ENCODE results near the gene AR. TPM values are rescaled to one million over a fixed set of nuclear protein-coding genes. Genes with fewer than 3 reads are reported as not detected.

Gene AR
- total and polyA plus RNA-seq, 2 of the 13 experiments (the other 11 are each of a cell fraction or from before 2014, with no cell fraction given): not detected

- Histone ChIP-seq H3K4me3 (replicated peaks in 1 of 3; ENCODE audit: insufficient read depth in 1 of 3, low read depth in 2 of 3, low read length in 3 of 3) (no peak overlapping the region), H2AFZ (ENCODE audit: low read length) (no peak overlapping the region), H3K27me3 (ENCODE audit: control insufficient read depth in 1 of 2, insufficient read depth in 2 of 2, low read length in 2 of 2) (no peaks in the 10 kb centered on the region), H3K36me3 (replicated peaks in 1 of 2; ENCODE audit: control insufficient read depth in 1 of 2, insufficient read depth in 2 of 2, low read length in 2 of 2) (no peaks in the 10 kb centered on the region), H3K9ac (ENCODE audit: insufficient read depth, low read depth, low read length) (no peak overlapping the region), H4K20me1 (ENCODE audit: insufficient read depth, low read length) (no peaks in the 10 kb centered on the region), H3K79me2 (ENCODE audit: insufficient read depth, low read length) (no peaks in the 10 kb centered on the region), H3K4me1 (ENCODE audit: insufficient read depth, low read length) (no peaks in the 10 kb centered on the region), H3K9me3 (ENCODE audit: low read length) (no peaks in the 10 kb centered on the region), H3K27ac (ENCODE audit: extremely low read length, insufficient read depth, low read length) (no peak overlapping the region), H3K4me2 (ENCODE audit: low read depth, low read length) (no peak overlapping the region)
- BruUV-seq (replicated peaks): no TSS peak
- in situ Hi-C loops (cut with HindIII; ENCODE audit: extremely low pct_ligation_motif_present, low pct_unique_long_range_greater_than_20kb) (no loop called here), intact Hi-C loops (cut with micrococcal nuclease; ENCODE audit: unreplicated experiment) (no loop called here)
- no peak for ATAC-seq
- FAIRE-seq: no peak
- WGBS (ENCODE audit: low lambda C conversion rate): 0% methylated on average over 1 of the region's 2 CpGs
- TF ChIP-seq MXI1 (IDR thresholded peaks at IDR 0.05; ENCODE audit: borderline replicate concordance, low read depth, low read length) (no peak), TBL1XR1 (IDR thresholded peaks at IDR 0.05; ENCODE audit: borderline replicate concordance, low read length, partially characterized antibody) (no peak), RORA (CRISPR knock-in tag; IDR thresholded peaks at IDR 0.05) (no peak), ZNF569 (CRISPR knock-in tag; IDR thresholded peaks at IDR 0.05; ENCODE audit: borderline replicate concordance) (no peak), HNF4A (CRISPR knock-in tag; IDR thresholded peaks at IDR 0.05) (no peak), ZNF639 (CRISPR knock-in tag; conservative IDR thresholded peaks at IDR 0.05) (no peak), ZNF17 (CRISPR knock-in tag; IDR thresholded peaks at IDR 0.05) (no peak), ZNF703 (CRISPR knock-in tag; IDR thresholded peaks at IDR 0.05; ENCODE audit: borderline replicate concordance) (no peak), U2AF1 (optimal IDR thresholded peaks at IDR 0.05; ENCODE audit: low read depth, low read length) (no peak), ZNF136 (CRISPR knock-in tag; IDR thresholded peaks at IDR 0.05; ENCODE audit: low read depth) (no peak), HIVEP1 (CRISPR knock-in tag; IDR thresholded peaks at IDR 0.05) (no peak), SSRP1 (CRISPR knock-in tag; IDR thresholded peaks at IDR 0.05) (no peak), ZNF512B (CRISPR knock-in tag; IDR thresholded peaks at IDR 0.05; ENCODE audit: borderline replicate concordance) (no peak), HMGXB4 (CRISPR knock-in tag; IDR thresholded peaks at IDR 0.05; ENCODE audit: borderline replicate concordance in 1 of 2, low read depth in 1 of 2) (no peak)
- DNase-seq (ENCODE audit: low spot score): no peak
- CTCF ChIA-PET (ENCODE audit: low intra/inter-chr PET ratio, low total read pairs): no interaction called here
- POLR2A ChIA-PET: no interaction called here
Measured at GRCh38 chrX:67524950-67525691, 18.7 kb upstream of the AR start.
